SKM-1 (cell line): ENCODE results near the gene PTGS1.
"Not testable (repeated sequence)": the region's sequence is repeated elsewhere in the genome, so short reads cannot be mapped to it uniquely, and the experiment has no call there.

Source experiments
- DNase-seq: peaks from one replicate; lab custom pipeline; 2025; ENCODE audit not compliant: unreplicated experiment; lab: John Stamatoyannopoulos, UW

The PTGS1 gene

DNA sequence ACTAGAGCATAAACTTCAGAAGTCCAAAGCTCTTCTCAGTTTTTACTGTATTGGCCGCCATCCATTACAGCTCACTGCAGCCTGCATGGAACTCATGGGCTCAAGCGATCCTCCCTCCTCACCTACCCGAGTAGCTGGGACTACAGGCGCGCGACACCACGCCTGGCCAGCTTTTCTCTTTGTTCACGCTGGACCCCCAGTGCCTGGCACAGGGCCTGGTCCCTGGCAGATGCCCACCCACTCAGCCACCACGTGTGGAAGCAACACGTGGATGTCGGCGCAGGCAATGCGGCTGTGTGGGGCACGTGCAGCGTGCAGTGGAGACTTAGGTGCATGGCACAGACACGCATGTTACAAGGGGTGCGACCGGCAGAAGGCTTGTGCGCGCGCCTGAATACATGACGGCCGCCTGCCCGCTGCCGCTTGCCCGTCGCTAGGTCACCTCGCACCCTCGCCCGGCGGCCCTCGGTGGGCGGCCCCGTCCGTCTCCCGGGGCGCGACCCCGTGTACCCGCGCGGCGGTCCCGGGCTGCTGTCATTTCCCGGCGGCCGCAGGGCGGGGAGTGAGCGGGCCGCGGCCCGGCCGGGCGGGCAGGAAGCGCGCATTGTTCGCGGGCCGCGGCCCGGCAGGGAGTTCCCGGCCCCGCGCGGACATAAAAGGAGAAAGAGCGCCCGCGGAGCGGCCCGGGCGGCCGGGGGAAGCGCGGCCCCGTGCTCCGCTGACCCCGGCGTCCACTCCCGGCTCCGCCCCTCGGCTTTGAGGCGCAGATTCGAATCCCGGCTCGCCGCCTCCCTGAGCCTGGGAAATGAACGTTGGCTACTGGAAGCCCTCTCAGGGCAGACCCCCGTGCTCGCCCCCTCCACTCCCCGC lies 24.1 kb upstream of the PTGS1 start:
- DNase-seq = no peak

DNA sequence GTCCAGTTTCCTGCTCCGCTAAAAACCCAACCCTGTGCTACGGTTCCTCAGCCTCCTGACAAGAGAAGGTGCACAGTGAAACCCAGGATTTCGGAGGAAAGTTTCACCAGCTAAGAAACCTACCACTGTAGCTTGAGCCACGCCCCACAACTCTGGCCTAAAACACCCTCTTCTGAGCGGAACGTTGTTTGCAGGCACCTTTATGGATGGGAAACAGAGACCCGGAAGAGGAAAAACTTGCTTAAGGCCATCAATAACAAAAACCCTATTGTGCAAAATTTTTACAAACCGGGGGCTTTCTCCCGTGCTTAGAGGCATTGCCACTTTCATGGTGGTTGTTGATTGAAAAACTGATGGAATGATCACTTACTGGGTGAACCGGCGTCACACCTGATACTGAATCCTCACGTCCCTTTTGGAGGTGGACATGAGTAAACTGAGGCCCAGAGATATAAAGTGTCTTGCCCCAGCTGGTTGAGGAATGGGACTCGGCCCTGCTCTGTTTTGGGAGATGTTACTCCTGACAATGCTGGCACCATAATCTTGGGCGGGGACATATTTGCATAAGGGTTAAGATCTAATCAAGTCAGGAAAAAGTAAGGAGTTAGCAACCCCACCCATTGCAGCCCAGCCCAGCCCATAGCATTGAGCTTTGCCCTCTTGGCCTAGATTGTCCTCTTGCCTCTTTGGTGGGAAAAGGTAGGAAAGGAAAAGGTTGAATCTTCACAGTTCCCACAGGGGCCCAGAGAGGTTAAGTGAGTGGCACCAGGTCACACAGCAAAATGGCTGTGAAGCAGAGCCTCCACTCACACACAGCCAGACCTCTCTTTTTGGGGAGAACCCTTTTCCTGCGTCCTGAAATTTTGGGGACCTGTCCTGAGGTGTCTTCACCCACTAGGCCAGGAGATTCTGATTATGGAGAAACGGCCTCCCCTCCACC lies 23.2 kb upstream of the PTGS1 start:
- DNase-seq = no peak

GRCh38 chr9:122348288-122348777 lies 22.5 kb upstream of the PTGS1 start:
- no peak for DNase-seq

- no peak for DNase-seq
These were observed 22.0 kb upstream of the PTGS1 start for GRCh38 chr9:122348791-122349190.

GRCh38 chr9:122349201-122349600 lies 21.6 kb upstream of the PTGS1 start:
- no peak for DNase-seq

- DNase-seq = peak; percentile 40
These were observed 20.1 kb upstream of the PTGS1 start for GRCh38 chr9:122350577-122351355.

DNA sequence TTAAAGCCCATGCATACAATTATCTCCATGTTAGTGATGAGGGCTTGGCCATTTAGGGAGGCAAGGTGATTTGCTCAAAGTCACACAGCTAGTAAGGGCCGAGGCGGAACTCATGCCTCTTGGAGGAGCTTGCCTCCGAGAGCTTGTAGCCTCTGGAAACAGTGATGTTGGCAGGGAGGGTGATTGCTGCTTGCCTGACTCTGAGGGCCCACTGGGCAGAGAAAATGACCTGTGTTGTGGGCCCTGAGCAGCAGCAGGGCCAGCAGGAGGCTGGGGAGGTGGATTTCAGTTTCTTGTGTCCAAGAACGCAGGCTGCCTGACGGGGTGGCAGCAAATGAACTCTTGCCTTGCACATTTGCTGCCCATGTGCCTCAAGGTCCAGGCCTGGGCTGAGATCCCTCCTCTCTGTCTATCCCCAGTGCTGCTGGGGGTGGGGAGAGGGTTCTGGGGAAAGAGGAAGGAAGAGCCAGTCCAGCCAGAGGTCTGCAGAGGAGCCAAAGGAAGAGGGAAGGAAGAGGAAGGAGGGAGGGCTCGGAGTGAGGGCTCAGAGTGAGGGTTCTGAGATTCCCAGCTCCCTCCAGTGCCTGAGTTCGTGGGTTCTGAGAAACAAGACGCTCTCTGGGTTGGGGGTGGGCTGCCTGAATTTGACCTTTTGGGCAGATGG lies 16.2 kb upstream of the PTGS1 start:
- DNase-seq = no peak

- no peak for DNase-seq
These were observed 15.4 kb upstream of the PTGS1 start for GRCh38 chr9:122355336-122355875.

GRCh38 chr9:122356627-122357026 lies 14.2 kb upstream of the PTGS1 start:
- no peak for DNase-seq

- no peak for DNase-seq
These were observed 9.9 kb upstream of the PTGS1 start for GRCh38 chr9:122360891-122361290.

GRCh38 chr9:122363131-122363530 lies 7.7 kb upstream of the PTGS1 start:
- not testable (repeated sequence) for DNase-seq

DNA sequence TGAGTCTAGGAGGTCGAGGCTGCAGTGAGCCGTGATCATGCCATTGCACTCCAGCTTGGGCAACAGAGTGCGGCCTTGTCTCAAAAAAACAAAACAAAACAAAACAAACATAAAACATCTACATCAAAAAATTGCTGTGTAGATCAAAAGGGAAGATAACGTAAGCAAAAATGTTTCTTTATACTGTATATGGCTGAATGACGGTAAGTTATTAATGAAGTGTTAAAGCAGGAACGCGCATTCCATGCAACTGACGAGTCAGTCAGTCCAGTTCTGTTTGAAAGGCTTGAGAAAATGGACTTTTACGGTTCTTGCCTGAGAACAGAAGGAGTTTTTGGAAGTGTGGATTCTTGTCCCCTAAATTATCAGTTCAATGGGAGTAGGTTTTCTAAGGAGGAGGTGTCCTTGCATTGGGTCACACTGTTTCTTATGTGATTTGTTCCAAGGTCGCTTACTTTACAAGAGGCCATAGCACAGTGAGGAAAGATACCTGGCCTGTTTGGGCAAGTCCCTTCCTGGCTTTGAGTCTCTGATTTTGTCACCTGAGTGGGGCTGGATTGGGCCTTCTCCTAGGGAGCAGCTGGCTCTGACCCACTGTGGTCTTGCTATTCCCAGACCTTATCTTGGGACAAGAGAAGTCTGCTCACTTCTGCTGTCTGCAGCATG lies 6.6 kb upstream of the PTGS1 start:
- DNase-seq = no peak

DNA sequence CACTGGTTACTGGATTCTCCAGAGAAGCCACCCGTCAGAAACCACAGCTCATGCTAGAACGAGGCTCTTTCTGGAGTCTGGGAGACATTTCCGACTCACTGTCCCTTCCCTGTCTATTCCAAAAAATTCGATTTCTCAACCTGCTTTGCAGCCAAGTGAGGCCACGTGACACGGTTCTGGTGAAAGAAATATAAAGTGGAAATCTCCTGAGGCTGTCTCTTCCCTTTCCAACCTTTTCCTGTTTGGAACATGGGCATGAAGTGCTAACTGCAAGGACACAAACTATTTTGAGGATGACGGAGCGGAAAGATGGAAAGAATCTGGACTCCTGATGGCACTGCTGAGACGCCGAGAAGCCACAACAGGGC lies 6.1 kb upstream of the PTGS1 start:
- DNase-seq = no peak

DNA sequence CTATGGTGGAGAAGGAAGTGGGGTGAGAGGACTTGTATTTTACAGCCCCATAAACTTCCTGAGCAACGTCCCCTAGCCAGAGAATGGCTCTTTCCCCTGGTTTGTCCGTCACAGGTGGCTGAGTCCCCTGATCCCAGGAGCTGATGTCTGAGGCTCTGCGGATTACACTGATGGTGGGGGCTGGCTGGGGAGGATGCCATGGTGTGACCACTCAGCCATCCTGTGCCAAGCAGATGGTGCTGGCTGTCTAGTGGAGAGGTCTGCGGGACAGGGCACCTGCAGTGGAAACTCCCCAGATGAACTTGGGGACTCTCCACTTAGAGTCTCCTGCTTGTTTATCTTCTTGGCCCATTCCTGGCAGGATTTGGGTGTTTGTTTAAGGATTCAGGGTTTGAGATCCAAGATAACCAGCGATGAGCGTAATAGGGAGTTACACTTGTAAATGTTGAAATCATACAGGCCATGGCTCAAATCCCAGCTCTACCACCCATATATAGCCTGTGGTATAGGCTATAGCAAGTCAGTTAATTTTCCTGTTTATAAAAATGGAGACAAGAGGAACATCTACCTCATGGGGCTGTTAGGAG lies 4.7 kb upstream of the PTGS1 start:
- DNase-seq = no peak

GRCh38 chr9:122367065-122367464 lies 3.8 kb upstream of the PTGS1 start:
- no peak for DNase-seq

- DNase-seq = no peak
These were observed 2.9 kb upstream of the PTGS1 start for GRCh38 chr9:122367774-122368460.

DNA sequence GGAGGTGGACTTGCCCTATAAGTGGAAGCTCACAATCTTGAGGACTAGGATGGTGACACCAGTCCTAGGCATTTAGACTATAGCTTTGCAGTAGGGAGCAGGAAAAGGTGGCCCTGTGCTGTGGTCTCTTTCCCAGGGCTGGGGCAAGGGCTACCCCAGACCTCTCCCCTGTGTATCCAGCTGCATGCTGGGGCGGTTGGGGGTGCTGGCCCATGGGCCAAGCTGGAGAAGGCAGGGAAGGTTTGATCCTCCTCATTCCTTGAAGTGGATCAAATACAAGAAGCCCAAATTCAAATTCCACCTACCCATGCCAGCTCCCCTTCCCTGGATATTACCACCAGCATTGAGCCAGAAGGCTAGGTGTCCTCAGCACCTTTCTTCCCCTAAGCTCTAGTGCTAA lies 2.2 kb upstream of the PTGS1 start:
- no peak for DNase-seq

GRCh38 chr9:122370303-122370702 lies 521 bp upstream of the PTGS1 start:
- DNase-seq = peak; percentile 66

- DNase-seq = no peak
These were observed 1.0 kb downstream of the PTGS1 start for GRCh38 chr9:122371846-122372245.
